Measurements from ENCODE around the gene PDZRN3.

PDZRN3 gene

GRCh38 chr3:73432023-73432705 lies 192.6 kb downstream of the PDZRN3 start:
- in situ Hi-C loops (cut with MboI; ENCODE audit: low sequenced_read_pairs): no loop called here

GRCh38 chr3:73431183-73431900 lies 193.4 kb downstream of the PDZRN3 start:
- in situ Hi-C loops (cut with MboI; ENCODE audit: low sequenced_read_pairs): no loop called here

GRCh38 chr3:73427048-73427706 lies 197.6 kb downstream of the PDZRN3 start:
- in situ Hi-C loops (cut with MboI; ENCODE audit: low sequenced_read_pairs): no loop called here

GRCh38 chr3:73426606-73427005 lies 198.1 kb downstream of the PDZRN3 start:
- in situ Hi-C loops (cut with MboI; ENCODE audit: low sequenced_read_pairs): no loop called here

GRCh38 chr3:73423116-73423515 lies 201.6 kb downstream of the PDZRN3 start:
- in situ Hi-C loops (cut with MboI; ENCODE audit: low sequenced_read_pairs): no loop called here

GRCh38 chr3:73422571-73422970 lies 202.2 kb downstream of the PDZRN3 start:
- in situ Hi-C loops (cut with MboI; ENCODE audit: low sequenced_read_pairs): no loop called here

- in situ Hi-C loops (cut with MboI; ENCODE audit: low sequenced_read_pairs): no loop called here
Observed at GRCh38 chr3:73419942-73420341, 204.8 kb downstream of the PDZRN3 start.

- in situ Hi-C loops (cut with MboI; ENCODE audit: low sequenced_read_pairs): no loop called here
Observed at GRCh38 chr3:73419179-73419803, 205.4 kb downstream of the PDZRN3 start.

- in situ Hi-C loops (cut with MboI; ENCODE audit: low sequenced_read_pairs): no loop called here
Observed at GRCh38 chr3:73418681-73419080, 206.1 kb downstream of the PDZRN3 start.

- in situ Hi-C loops (cut with MboI; ENCODE audit: low sequenced_read_pairs): no loop called here
Observed at GRCh38 chr3:73415118-73415517, 209.6 kb downstream of the PDZRN3 start.

- in situ Hi-C loops (cut with MboI; ENCODE audit: low sequenced_read_pairs): no loop called here
Observed at GRCh38 chr3:73413619-73414018, 211.1 kb downstream of the PDZRN3 start.

- in situ Hi-C loops (cut with MboI; ENCODE audit: low sequenced_read_pairs): no loop called here
Observed at GRCh38 chr3:73411993-73412392, 212.7 kb downstream of the PDZRN3 start.

- in situ Hi-C loops (cut with MboI; ENCODE audit: low sequenced_read_pairs): no loop called here
Observed at GRCh38 chr3:73411545-73411944, 213.2 kb downstream of the PDZRN3 start.

- in situ Hi-C loops (cut with MboI; ENCODE audit: low sequenced_read_pairs): no loop called here
Observed at GRCh38 chr3:73409138-73409763, 215.5 kb downstream of the PDZRN3 start.

GRCh38 chr3:73408634-73409033 lies 216.1 kb downstream of the PDZRN3 start:
- in situ Hi-C loops (cut with MboI; ENCODE audit: low sequenced_read_pairs): no loop called here

GRCh38 chr3:73407577-73407976 lies 217.2 kb downstream of the PDZRN3 start:
- in situ Hi-C loops (cut with MboI; ENCODE audit: low sequenced_read_pairs): no loop called here

GRCh38 chr3:73405853-73406252 lies 218.9 kb downstream of the PDZRN3 start:
- in situ Hi-C loops (cut with MboI; ENCODE audit: low sequenced_read_pairs): no loop called here

GRCh38 chr3:73405000-73405399 lies 219.7 kb downstream of the PDZRN3 start:
- in situ Hi-C loops (cut with MboI; ENCODE audit: low sequenced_read_pairs): no loop called here

GRCh38 chr3:73404435-73404834 lies 220.3 kb downstream of the PDZRN3 start:
- in situ Hi-C loops (cut with MboI; ENCODE audit: low sequenced_read_pairs): no loop called here

GRCh38 chr3:73403444-73403843 lies 221.3 kb downstream of the PDZRN3 start:
- in situ Hi-C loops (cut with MboI; ENCODE audit: low sequenced_read_pairs): no loop called here

GRCh38 chr3:73401616-73402279 lies 223.0 kb downstream of the PDZRN3 start:
- in situ Hi-C loops (cut with MboI; ENCODE audit: low sequenced_read_pairs): no loop called here

Data from HL-60/S4 (cell line).